Adrenal gland (tissue), 5 donors: ENCODE data around the gene SLC19A1.

Experiments
- POLR2A ChIP-seq, 2 donors: fragments of 450-650 bp; IDR thresholded peaks; one replicate each; pipeline ENCODE4 v1.6.1; 2017; ENCODE audit warnings: antibody characterized with exemption in 2 of 2, mild to moderate bottlenecking in 2 of 2, moderate library complexity in 1 of 2
- TF ChIP-seq, protein P1 (sequence below), 6 experiments: fragments of 450-650 bp in 4 of 6; fragments of 200-600 bp in 2 of 6; sonication (generic) in 1 of 6; IDR thresholded peaks; 1 replicate in 5 of 6; 2 replicates in 1 of 6; pipeline versions ENCODE4 v1.5.1 to v1.8.0; 2016 to 2021; ENCODE audit warnings: antibody characterized with exemption in 6 of 6, mild to moderate bottlenecking in 2 of 6, moderate library complexity in 1 of 6
- donor health status: DM: no; HTN: no; CAD: no.

GRCh38 chr21:45468971-45469272, 73.3 kb downstream of the SLC19A1 start:
- TF ChIP-seq, protein P1, sequence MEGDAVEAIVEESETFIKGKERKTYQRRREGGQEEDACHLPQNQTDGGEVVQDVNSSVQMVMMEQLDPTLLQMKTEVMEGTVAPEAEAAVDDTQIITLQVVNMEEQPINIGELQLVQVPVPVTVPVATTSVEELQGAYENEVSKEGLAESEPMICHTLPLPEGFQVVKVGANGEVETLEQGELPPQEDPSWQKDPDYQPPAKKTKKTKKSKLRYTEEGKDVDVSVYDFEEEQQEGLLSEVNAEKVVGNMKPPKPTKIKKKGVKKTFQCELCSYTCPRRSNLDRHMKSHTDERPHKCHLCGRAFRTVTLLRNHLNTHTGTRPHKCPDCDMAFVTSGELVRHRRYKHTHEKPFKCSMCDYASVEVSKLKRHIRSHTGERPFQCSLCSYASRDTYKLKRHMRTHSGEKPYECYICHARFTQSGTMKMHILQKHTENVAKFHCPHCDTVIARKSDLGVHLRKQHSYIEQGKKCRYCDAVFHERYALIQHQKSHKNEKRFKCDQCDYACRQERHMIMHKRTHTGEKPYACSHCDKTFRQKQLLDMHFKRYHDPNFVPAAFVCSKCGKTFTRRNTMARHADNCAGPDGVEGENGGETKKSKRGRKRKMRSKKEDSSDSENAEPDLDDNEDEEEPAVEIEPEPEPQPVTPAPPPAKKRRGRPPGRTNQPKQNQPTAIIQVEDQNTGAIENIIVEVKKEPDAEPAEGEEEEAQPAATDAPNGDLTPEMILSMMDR (IDR thresholded peaks at IDR 0.05), result no peak
- TF ChIP-seq POLR2A (IDR thresholded peaks at IDR 0.05), result no peak
